NCI-H82 (cell line): ENCODE results near the gene TEP1.
"Not testable (repeated sequence)": the region's sequence is repeated elsewhere in the genome, so short reads cannot be mapped to it uniquely, and the experiment has no call there.

ENCODE experiments used
- DNase-seq: peaks from one replicate; lab custom pipeline; 2025; lab: John Stamatoyannopoulos, UW

The TEP1 gene

DNA sequence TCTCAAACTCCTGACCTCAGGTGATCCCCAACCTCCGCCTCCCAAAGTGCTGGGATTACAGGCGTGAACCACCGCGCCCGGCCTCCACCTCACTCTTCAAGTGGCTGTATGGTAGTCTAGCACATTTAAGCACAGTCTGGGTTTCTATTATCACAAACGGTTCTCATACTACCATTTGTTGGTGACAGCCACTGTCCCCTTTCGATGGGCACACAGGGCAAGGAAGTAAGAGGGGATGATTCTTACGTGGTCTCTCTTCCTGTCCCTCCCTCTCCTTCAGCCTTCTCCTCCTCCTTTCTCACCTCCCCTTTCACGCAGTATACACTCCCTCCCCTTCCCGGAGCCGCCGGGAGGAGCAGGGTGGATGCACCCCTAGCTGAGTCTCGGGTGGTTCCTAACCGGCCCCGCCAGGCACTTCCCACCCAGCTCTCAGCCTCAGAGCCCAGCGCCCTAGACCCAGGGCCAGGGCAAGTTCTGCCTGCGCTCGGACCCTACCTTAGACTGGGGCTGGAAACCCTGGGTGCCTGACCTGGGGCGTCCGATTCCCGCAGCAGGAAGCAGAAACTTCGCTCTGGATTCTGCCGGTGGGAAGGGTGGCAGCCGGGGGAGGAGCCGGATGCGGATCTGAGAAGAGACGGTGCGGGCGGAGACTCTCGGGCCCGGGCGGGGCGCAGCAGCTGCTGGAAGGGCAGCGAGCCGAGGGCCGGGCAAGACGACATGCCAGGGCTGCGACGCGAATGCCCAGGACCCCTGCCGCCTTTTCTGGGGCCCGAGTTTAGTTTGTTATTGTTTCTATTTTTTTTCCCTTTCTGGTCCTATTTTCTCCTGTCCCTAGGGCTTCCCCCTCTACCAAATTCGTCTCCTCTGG is at the start of gene TEP1:
TSS of gene TEP1 (minus strand) at position 626 of the 868 bp plus-strand sequence. CDS start 5,062 bp downstream, outside the sequence.
- peak; percentile 78 for DNase-seq

DNA sequence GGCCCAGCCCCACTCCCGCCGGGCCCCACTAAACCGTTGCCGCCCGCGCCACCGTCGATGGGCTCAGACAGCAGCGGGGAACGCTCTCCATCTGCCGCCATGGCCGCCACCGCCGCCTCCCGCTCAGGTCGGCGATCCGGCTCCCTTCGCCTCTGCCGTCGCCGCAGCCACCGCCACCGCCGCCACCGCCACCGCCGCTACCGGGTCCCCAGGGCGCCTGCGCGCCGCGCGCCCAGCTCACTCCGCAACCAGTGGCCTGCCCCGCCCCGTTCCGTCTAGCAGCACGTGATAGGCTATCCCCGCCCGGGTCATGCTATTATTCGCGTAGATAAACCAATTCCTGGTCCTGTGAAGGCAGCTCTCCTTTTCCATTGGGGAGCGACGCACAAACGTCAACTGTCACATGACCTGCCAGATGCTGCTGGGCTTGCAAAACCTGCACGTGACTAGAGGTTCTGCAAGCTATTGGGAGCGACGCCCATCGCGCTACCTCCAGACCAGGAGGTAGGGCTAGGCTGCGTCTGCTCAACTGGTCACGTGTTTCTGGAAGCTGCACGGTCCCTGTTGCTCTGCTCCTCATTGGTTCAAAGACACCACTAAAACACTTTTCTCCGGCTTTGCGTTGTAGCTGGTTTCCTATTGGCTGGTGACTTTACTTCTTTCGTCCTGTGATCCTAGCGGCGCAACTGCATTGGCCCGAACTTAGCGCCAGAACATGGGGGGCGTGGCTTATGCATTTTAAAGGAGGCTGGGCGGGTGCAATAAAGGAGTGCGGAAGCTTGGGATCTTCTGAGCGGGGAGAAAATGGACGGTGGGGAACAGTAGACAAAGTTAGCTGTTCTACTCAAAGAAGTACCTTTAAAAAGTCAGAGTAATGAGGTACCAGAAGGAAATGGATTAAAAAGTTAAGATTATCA is 48.2 kb upstream of the TEP1 start, which contains the start of gene PIP4P1:
TSS of gene PIP4P1 (minus strand) at position 210 of the 917 bp plus-strand sequence. CDS start at position 101, 109 bp downstream.
- DNase-seq: peak; percentile 99

DNA sequence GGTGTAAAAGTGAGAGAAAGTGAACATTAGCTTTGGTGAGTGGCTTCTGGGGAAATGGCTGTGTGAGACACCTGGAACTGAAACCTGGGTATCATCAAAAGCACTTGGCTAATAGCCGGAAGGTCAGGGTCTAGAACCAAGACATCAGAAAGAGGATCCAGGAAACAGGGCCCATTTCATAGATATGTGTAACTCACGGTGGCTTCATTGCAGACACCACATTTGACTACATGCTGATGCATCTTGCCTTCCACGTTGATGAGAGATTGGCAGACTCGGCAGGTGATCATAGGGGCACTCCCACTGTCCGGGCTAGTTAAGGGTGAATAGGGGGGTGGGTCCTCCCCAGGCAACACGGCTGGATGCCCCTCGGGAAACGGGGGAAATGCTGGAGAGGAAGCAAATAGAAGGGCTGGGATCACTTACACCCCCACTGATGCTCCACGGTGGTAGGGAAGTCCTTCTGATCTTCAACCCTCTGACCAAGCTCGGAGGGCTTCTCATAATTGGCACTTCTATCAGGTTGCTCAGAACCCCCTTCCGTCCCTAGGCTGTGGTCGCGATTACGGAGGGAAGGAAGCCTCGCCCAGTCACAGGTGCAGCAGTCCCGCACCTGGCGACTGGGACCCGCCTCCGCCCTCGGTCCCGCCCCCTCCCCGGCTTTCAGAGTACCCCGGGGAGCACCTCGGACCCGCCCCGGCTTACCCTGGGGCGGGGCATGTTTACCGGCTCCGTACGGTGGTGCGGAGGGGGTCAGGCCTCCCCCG is 47.3 kb upstream of the TEP1 start:
- peak; percentile 42 for DNase-seq

DNA sequence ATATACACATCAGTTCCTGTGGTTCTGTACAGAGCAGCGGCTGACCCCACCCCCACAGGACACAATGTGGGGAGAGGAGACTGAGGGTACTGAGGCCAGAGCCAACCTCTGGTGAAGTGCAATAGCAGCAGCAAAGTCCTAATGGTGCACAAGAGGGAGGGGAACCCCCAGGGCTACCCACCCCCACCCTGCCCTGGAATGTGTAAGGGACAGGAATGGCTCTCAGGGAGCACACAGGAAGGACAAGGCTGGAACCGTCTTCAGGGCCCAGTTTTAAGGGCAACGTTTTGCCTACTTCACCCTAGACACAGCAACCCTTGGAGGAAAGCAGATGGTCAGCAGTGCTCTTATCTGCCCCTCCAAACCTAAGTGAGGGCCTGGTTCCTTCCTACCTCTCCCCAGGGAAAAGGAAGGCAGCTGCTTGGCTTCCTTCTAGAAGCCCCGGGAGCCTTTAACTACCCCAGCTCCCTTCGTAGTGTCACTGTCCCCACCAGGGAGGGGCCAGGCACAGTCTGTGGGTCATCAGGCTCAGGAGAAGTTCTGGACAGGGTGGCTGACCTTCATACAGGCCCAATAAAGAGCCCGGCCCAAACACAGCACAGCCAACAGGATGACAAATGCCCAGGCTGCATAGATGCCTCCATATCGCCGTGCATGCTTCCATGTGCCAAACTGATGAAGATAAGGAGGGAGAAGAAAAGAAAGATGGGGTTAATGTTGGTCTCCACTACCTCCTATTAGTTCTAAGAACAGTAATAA is 44.9 kb upstream of the TEP1 start:
- DNase-seq: peak; percentile 26

DNA sequence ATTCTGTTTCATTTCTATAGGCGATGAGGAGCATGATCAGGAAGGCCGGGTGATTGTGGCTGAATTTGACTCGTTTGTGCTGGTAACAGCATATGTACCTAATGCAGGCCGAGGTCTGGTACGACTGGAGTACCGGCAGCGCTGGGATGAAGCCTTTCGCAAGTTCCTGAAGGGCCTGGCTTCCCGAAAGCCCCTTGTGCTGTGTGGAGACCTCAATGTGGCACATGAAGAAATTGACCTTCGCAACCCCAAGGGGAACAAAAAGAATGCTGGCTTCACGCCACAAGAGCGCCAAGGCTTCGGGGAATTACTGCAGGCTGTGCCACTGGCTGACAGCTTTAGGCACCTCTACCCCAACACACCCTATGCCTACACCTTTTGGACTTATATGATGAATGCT is 43.7 kb upstream of the TEP1 start:
- DNase-seq: no peak

DNA sequence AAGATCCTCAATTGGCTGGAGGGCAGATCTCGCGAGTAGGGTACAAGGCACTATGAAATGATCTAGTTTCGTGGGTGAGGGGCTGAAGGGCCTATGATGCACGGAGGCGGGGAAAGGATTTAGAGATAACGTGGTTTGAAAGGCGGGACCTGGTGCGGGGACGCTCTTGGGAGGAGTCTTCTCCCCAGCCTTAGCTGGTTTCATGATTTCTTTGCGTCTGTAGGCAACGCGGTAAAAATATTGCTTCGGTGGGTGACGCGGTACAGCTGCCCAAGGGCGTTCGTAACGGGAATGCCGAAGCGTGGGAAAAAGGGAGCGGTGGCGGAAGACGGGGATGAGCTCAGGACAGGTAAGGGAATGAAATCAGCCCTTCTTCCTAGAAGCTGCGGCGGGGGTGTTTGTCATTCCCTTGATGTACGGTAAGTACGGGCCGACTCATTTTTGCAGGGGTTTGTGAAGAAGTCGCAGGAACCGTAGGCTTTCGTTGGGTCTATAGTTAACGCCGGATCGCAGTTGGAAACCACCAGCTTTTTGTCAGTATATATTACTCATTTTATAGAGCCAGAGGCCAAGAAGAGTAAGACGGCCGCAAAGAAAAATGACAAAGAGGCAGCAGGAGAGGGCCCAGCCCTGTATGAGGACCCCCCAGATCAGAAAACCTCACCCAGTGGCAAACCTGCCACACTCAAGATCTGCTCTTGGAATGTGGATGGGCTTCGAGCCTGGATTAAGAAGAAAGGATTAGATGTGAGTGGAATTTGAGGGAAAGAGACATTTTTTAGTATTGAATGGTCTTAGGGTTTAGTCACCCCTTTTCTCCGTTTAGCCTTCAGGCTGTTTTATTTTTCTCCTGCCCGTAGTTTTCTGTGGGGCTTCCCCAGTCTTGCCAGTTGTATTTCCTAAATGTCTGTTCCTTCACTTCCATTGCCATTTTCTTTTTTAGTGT is 42.3 kb upstream of the TEP1 start:
- DNase-seq: peak; percentile 94

DNA sequence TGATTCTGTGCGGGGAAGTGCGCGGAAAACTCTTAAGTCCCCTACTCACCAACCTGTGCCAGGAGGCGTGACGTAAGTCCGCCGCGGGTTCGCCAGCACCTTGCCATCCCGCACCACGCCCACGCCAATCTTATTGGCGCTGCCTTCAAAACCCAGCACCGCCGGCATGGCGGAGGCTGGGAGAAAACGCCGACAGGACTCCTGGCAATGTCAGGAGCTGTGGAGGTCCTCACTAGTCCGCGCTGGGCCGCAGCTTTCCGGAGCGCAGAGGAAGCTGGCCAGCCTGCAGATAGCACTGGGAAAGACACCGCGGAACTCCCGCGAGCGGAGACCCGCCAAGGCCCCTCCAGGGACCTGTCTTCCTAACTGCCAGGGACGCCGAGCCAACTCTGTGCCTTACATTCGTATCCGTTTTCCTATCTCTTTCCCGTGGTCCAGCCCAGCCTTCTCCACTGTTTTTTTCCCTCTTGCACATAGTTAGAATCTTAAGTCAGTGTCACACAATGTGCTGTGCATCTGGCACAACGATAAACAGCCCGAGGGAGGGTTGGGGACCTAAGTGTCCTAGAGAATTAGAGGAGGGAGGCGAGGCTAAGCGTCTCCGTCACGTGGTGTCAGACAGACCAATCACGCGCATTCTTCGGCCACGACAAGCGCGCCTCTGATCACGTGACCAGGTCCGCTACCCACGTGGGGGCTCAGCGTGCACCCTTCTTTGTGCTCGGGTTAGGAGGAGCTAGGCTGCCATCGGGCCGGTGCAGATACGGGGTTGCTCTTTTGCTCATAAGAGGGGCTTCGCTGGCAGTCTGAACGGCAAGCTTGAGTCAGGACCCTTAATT is 41.4 kb upstream of the TEP1 start, which contains the start of the genes APEX1 and OSGEP:
TSS of gene APEX1 (plus strand) at position 711 of the 839 bp plus-strand sequence. CDS start 420 bp downstream, outside the sequence.
TSS of gene OSGEP (minus strand) at position 297 of the 839 bp plus-strand sequence. CDS start at position 168, 129 bp downstream.
- peak; percentile 99 for DNase-seq

DNA sequence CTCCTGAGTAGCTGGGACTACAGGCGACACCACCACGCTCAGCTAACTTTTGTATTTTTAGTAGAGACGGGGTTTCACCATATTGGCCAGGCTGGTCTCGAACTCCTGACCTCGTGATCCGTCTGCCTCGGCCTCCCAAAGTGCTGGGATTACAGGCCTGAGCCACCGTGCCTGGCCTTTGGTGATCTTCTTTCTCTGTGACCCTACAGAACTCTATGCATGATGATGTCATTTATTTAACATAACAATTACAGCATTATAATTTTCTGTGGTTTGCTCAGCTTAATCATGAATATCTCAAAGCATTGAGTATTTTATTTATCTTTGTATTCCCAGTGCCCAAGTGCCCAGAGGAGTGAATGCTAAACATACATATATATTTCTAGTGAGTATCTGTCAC is 39.5 kb upstream of the TEP1 start:
- DNase-seq: not testable (repeated sequence)

DNA sequence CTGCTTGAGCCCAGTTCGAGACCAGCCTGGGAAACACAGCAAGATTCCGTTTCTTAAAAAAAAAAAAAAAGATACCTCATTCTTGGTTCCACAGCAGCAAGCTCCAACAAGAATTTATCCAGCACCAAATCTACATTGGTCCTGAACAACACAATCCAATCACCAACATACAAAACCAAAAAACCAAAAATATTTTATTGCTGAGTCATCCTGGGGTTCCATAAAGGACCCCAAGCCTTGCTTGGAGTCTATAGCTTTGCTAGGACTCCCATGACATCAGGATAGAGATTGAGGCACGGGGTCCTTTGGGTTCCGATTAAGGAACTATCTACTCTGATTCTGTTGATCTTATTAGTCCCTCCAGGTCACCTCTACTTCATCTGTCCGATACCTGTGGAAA is 33.6 kb upstream of the TEP1 start:
- no peak for DNase-seq

DNA sequence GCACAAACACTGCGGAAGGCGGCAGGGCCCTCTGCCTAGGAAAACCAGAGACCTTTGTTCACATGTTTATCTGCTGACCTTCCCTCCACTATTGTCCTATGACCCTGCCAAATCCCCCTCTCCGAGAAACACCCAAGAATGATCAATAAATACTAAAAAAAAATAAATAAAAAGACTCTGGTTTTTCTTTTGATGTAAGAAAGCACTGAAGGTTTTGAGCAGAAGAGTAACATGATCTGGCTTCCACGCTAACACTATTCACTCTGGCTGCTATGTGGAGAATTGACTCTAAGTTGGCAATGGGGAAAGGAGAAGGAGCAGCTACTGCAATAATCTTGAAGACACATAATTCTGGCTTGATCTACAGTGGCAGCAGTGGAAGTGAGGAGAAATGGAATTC is 30.3 kb upstream of the TEP1 start:
- DNase-seq: not testable (repeated sequence)

DNA sequence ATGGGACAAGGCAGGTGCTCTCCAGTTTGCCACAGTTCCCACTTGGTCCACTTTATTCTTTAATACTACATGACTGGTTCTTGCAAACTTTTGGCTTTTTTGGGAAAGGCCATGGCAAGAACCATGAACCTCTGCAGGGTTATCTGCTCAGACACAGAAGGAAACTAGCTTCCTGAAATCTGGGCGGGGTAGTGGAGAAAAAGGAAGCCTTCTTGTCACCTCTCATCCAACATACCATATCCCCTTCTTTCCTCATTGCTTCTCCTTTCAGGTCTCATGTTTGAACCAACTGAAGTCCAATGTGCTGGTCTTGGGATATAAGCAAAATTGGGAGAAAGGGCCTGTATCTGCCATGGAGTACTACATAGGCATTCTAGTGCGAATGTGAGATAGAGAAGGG is 28.2 kb upstream of the TEP1 start:
- no peak for DNase-seq

DNA sequence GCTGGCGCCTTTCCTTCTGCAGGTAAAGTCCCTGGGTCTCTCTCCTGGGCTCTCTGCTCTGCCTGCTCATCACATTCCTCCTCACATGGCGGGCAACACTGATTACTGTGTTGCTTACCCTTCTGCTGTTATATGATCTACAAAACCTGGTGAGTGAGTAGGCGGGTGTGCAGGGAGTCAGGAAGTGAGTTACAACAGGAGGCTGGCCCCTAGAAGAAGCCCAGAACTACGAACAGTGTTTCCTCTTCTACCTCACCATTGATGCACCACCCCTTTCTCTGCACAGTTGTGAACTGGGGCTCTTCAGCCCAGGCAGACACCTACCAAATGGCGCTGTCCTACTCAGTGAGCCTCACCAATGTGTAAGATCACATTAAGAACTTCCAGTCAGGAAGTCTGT is 27.6 kb upstream of the TEP1 start:
- no peak for DNase-seq

DNA sequence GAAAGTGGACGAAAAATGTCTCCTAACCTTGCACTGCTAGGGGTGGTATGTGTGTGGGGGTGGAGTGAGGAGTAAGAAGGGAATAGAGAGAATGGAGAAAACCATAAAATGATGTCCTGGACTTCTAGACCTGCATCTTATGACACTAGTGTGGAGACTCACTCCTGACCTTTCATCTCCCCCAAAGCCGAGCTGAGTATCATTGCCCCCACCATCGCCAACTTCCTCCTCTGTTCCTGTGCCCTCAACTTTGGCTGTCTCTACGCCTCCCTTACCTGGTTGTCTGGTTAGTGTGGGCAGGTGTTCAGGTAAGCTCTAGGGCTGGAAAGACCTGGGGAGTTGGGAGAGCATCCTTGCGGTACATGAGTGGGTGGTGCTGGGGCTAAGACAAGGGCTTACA is 27.2 kb upstream of the TEP1 start:
- DNase-seq: no peak

DNA sequence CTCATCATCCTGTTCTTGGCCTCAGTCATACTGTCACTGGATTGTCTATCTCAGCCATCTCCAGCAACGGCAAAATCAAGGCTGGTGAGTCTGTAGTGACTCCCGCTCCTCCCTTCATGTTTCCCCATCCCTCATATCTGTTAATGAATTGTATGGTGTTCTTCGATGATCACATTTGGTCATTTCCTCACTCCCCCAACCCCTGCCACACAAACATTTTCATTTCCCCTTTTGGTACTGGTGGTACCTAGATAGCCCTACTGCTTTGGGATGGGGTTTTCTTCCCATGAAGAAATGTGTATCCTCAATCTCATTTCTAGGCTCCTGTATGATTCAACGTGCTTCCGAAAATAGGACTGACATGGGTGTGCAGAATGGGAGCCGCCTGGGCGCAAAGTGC is 25.4 kb upstream of the TEP1 start:
- DNase-seq: no peak

DNA sequence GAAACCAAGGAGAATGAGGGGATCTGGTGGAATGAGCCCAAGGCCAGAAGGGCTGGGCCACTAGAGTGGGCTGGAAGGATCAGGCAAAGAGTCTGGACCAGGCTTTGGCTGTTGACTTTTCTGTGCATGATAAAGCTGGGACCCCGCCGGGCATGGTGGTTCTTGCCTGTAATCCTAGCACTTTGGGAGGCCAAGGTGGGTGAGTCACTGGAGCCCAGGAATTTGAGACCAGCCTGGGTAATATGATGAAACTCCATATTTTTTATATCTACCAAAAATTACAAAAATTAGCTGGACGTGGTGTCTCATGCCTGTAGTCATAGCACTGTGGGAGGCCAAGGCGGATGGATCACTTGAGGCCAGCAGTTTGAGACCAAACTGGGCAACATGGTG is 23.1 kb upstream of the TEP1 start:
- DNase-seq: no peak

DNA sequence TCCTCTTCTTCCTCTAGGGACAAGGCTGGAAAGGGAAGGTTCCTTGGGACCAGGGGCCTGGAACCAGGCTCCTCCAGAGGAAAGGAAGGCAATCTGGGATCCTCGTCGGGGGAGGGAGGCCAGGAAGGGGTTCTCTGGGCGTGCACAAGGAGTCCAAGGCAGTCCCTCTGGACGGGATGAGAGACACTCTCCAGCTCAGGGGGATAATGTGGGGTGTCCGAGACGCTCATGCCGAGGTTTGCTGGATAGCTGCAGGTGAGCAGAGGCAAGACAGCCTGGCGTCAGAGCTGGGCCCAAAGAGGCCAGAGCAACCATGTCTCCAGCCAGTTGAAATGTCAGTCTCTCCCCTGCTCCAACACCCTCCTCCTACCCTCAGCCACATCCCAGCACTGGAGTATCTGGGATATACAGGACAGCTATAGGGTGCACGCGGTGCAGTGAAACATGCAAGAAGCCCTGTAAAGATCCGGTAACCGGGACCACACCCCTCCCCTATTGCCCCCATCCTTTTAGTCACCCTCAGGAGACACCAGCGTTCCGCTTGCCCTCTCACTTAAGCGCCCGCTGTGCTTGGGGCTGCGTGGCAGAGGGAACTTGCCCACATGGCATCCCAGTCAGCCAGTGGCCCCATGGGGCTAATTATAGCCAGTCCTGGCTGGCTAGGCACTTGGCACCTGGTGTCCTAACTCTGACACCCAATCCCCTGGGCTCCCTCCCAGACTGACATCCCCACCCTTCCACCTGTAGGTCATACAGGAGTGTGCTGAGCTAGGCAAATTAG is 22.5 kb upstream of the TEP1 start, which contains the start of gene KLHL33:
TSS of gene KLHL33 (minus strand) at position 585 of the 781 bp plus-strand sequence. CDS start at position 230, 355 bp downstream.
- no peak for DNase-seq

DNA sequence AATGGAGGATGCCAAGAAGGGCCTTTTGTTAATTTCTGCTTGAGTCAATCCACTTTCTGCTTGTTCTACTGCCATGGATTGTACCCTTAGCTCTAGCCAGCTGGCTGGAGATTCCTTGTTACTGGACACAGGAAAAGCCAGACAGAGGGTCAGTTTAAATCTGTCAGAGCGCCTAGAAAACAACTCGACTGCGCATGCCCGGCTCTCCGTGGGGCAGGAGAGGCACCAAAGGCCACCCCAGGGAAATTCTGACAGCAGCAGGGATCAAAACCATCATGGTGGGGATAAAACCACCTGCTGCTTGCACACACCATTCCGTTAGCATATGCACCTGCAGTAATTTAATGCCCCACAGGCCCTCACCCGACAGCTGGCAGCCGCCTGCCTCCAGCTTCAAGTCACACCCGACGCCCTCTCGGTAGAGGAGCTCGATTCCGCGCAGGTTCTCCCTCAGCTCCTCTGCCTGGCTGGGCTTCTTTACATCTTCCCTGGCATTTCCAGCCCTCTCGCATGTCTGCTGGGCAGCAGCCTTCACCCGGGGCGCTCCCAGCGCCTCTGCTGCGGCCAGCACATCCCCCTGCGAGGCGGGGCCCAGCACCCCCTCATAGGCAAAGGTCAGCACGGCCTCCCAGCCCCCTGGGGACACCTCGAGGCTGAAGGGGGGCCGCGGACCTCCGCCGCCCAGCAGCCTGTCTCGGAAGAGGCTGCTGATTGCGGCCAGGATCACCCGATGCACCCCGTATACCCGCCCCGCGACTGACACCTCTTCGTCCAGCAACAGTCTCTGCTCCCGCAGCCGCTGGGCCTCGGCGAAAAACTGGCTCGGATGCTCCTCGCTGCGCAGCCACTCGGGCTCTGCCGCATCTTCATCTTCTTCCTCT is 21.6 kb upstream of the TEP1 start:
- no peak for DNase-seq
